Lower leg skin (tissue), 4 donors: ENCODE measurements around the gene GJC1. TPM values are rescaled to one million over a fixed set of nuclear protein-coding genes. Genes with fewer than 3 reads are reported as not detected.

ENCODE experiments used
- DNase-seq, 2 donors: peaks; one replicate each; pipeline ENCODE4 v3.0.0-alpha.2; 2019; ENCODE audit warnings: low spot score in 2 of 2
- H3K4me3 ChIP-seq: fragments of 200-600 bp; sonication (generic); 2 replicates; pipeline ENCODE4 v1.5.1; 2017; ENCODE audit warnings: mild to moderate bottlenecking, low read depth; ENCODE audit not compliant: poor library complexity, severe bottlenecking
- CTCF ChIP-seq, 3 donors: fragments of 450-650 bp; IDR thresholded peaks; one replicate each; pipeline ENCODE4 v1.5.1; 2016; ENCODE audit warnings: antibody characterized with exemption in 3 of 3, mild to moderate bottlenecking in 3 of 3, moderate library complexity in 2 of 3
- POLR2A ChIP-seq, 2 donors: fragments of 450-650 bp; IDR thresholded peaks; one replicate each; pipeline ENCODE4 v1.6.1; 2016 to 2017; ENCODE audit warnings: antibody characterized with exemption in 2 of 2, mild to moderate bottlenecking in 1 of 2, moderate library complexity in 1 of 2
- WGBS, 2 donors: methylation state at CpG; one replicate each; pipeline ENCODE4 v1.1.5; 2018; 5-methylcytosine and 5-hydroxymethylcytosine counted together
- intact Hi-C: fragments of 100-400 bp; cut with DNase I; formaldehyde crosslinking; loops from one replicate; pipeline ENCODE4 v1.15.0; 2023; ENCODE audit warnings: low total_unique reads
- total RNA-seq, 4 donors: library from RNA; depleted of rRNA; stranded (reverse); fragments of >200 nt; gene quantifications; one replicate each; pipeline ENCODE4 v1.1.0, GENCODE V29; 2016

GJC1 gene
- total RNA-seq, 4 donors from 2014 or later = 0.25 to 4.6 (median 1.6) TPM

- TF ChIP-seq POLR2A (IDR thresholded peaks at IDR 0.05) (no peak), CTCF (IDR thresholded peaks at IDR 0.05) (no peak)
- 87 to 90% methylated on average over 7 of the region's 7 CpGs for WGBS, 2 donors
- no peak for DNase-seq
- intact Hi-C loops = no loop called here
- H3K4me3 ChIP-seq = no peak overlapping the region
These were observed 19.9 kb upstream of the GJC1 start for GRCh38 chr17:44850025-44850424.

GRCh38 chr17:44848961-44849489 lies 18.9 kb upstream of the GJC1 start:
- TF ChIP-seq POLR2A (IDR thresholded peaks at IDR 0.05) (no peak), CTCF (IDR thresholded peaks at IDR 0.05) (no peak)
- H3K4me3 ChIP-seq = no peak overlapping the region
- intact Hi-C loops = no loop called here
- DNase-seq = no peak
- WGBS, 2 donors = 86 to 92% methylated on average over 12 of the region's 12 CpGs

- no peak for DNase-seq
- intact Hi-C loops = no loop called here
- TF ChIP-seq POLR2A (IDR thresholded peaks at IDR 0.05) = no peak
- 59 to 74% methylated on average over 6 of the region's 6 CpGs for WGBS, 2 donors
- H3K4me3 ChIP-seq = no peak overlapping the region
These were observed 18.2 kb upstream of the GJC1 start for GRCh38 chr17:44848257-44848795.

GRCh38 chr17:44847586-44847985 lies 17.5 kb upstream of the GJC1 start, which contains the start of gene HIGD1B:
Gene HIGD1B, plus strand, starts transcription at chr17:44847883. Its CDS starts 270 bp downstream, at chr17:44848153.
- WGBS, 2 donors = 64 to 73% methylated on average over 2 of the region's 2 CpGs
- no peak within 1 kb of the TSS for H3K4me3 ChIP-seq
- DNase-seq = no peak
- intact Hi-C loops = no loop called here
- TF ChIP-seq CTCF (IDR thresholded peaks at IDR 0.05) = no peak

GRCh38 chr17:44846206-44846605 lies 16.1 kb upstream of the GJC1 start:
- TF ChIP-seq CTCF (IDR thresholded peaks at IDR 0.05) (no peak), POLR2A (IDR thresholded peaks at IDR 0.05) (no peak)
- intact Hi-C loops = no loop called here
- no peak overlapping the region for H3K4me3 ChIP-seq
- 75 to 80% methylated on average over 7 to 8 of the region's 8 CpGs for WGBS, 2 donors
- DNase-seq = no peak

GRCh38 chr17:44844390-44844830 lies 14.3 kb upstream of the GJC1 start:
- WGBS, 2 donors = 74 to 75% methylated on average over 1 of the region's 1 CpG
- DNase-seq = no peak

More at GRCh38 chr17:44844390-44844830, 14.3 kb upstream of the GJC1 start:
- intact Hi-C loops = no loop called here
- no peak for TF ChIP-seq CTCF (IDR thresholded peaks at IDR 0.05)
- no peak overlapping the region for H3K4me3 ChIP-seq
